Measurements from ENCODE around the gene FRK. TPM values are rescaled to one million over a fixed set of nuclear protein-coding genes. Genes with fewer than 3 reads are reported as not detected.
"Not testable (repeated sequence)": the region's sequence is repeated elsewhere in the genome, so short reads cannot be mapped to it uniquely, and the experiment has no call there.

The FRK gene
- polyA plus RNA-seq, 2 of the 4 experiments (the other 2 are of a cell fraction): 2.2 to 8.9 TPM

GRCh38 chr6:115945812-115946211, 114.9 kb downstream of the FRK start:
- H3K27ac ChIP-seq: no peak overlapping the region
- 82% methylated on average over 1 of the region's 1 CpG for WGBS (ENCODE audit: missing lambda C conversion rate)
- ChIA-PET POLR2A (no interaction called here), CTCF (no interaction called here)
- no peak for FAIRE-seq
- 0 out of 3 replicates have a peak, but pooled peaks cover under 1% of the 10 kb centered on the region for H3K9me3 ChIP-seq
- no peaks in the 10 kb centered on the region for H3K4me1 ChIP-seq
- no peak for ATAC-seq
- DNase-seq (ENCODE audit: low read depth in 1 of 2, low spot score in 1 of 2): no peak
- no peak overlapping the region for H3K4me3 ChIP-seq
- TF ChIP-seq FOSL2 (IDR thresholded peaks at IDR 0.05) (no peak), FOSL2 (CRISPR knock-in tag; IDR thresholded peaks at IDR 0.05) (peak; percentile 46; the same call in 1 of the 2 replicates), HOXB5 (CRISPR knock-in tag; IDR thresholded peaks at IDR 0.05) (no peak)
- no peak overlapping the region for H3K4me2 ChIP-seq

- FAIRE-seq: no peak
- H3K4me3 ChIP-seq: no peak overlapping the region
- no peak overlapping the region for H3K27ac ChIP-seq
- ChIA-PET POLR2A (no interaction called here), CTCF (no interaction called here)
- H3K4me2 ChIP-seq: no peak overlapping the region
- 0 out of 3 replicates have a peak, but pooled peaks cover 3% of the 10 kb centered on the region for H3K9me3 ChIP-seq
- no peak for ATAC-seq
- no peaks in the 10 kb centered on the region for H3K4me1 ChIP-seq
- TF ChIP-seq HOXA7 (CRISPR knock-in tag; IDR thresholded peaks at IDR 0.05) (no peak), PHF8 (IDR thresholded peaks at IDR 0.05; ENCODE audit: borderline replicate concordance, low read depth) (no peak), CBX8 (IDR thresholded peaks at IDR 0.05) (no peak), POLR2A (IDR thresholded peaks at IDR 0.05; ENCODE audit: low read length) (no peak), ELK1 (IDR thresholded peaks at IDR 0.05; ENCODE audit: low read depth, low read length) (no peak), KDM5A (IDR thresholded peaks at IDR 0.05) (no peak), MYC (IDR thresholded peaks at IDR 0.05; ENCODE audit: borderline replicate concordance, low read length) (no peak), FOSB (CRISPR knock-in tag; IDR thresholded peaks at IDR 0.05) (no peak), PBX3 (IDR thresholded peaks at IDR 0.05) (no peak), BHLHE40 (IDR thresholded peaks at IDR 0.05; ENCODE audit: low read depth, low read length) (no peak), FOSL2 (IDR thresholded peaks at IDR 0.05) (no peak), FOSL2 (CRISPR knock-in tag; IDR thresholded peaks at IDR 0.05) (no peak), RARB (CRISPR knock-in tag; IDR thresholded peaks at IDR 0.05) (no peak), NR3C1 (IDR thresholded peaks at IDR 0.05) (no peak), HES2 (IDR thresholded peaks at IDR 0.05) (no peak), ZFP36 (IDR thresholded peaks at IDR 0.05; ENCODE audit: borderline replicate concordance, partially characterized antibody) (no peak)
- DNase-seq (ENCODE audit: low read depth in 1 of 2, low spot score in 1 of 2): no peak
- WGBS (ENCODE audit: missing lambda C conversion rate): 85% methylated on average over 1 of the region's 1 CpG
Measured at GRCh38 chr6:115945306-115945705, 115.4 kb downstream of the FRK start.

- CTCF ChIA-PET; H3K9me3 ChIP-seq; DNase-seq (ENCODE audit: low read depth in 1 of 2, low spot score in 1 of 2); H3K4me2 ChIP-seq; H3K4me3 ChIP-seq; POLR2A ChIA-PET; H3K4me1 ChIP-seq; H3K27ac ChIP-seq; ATAC-seq; FAIRE-seq: not testable (repeated sequence)
Measured at GRCh38 chr6:115944829-115945228, 115.9 kb downstream of the FRK start.

GRCh38 chr6:115937502-115937901, 123.2 kb downstream of the FRK start:
- CTCF ChIA-PET, ATAC-seq: not testable (repeated sequence)
- 87% methylated on average over 2 of the region's 2 CpGs for WGBS (ENCODE audit: missing lambda C conversion rate)

More at GRCh38 chr6:115937502-115937901, 123.2 kb downstream of the FRK start:
- DNase-seq (ENCODE audit: low read depth in 1 of 2, low spot score in 1 of 2); POLR2A ChIA-PET; H3K4me1 ChIP-seq; FAIRE-seq; H3K27ac ChIP-seq; H3K4me3 ChIP-seq; H3K4me2 ChIP-seq; H3K9me3 ChIP-seq: not testable (repeated sequence)
